Caco-2 (cell line): ENCODE measurements around the gene SRD5A3. TPM values are rescaled to one million over a fixed set of nuclear protein-coding genes. Genes with fewer than 3 reads are reported as not detected.

Experiments
- BruUV-seq: library from RNA; stranded (reverse); fragments of 400-500 nt; replicated peaks from 2 replicates; lab custom pipeline; 2021; lab: Mats Ljungman, UMichigan
- CTCF ChIA-PET: fragments of 300-600 bp; sonication (Branson Sonifier 250); formaldehyde crosslinking; loops from one replicate; lab custom pipeline; 2022; ENCODE audit warnings: antibody characterized with exemption; lab: Charles Lee
- POLR2A ChIA-PET: fragments of 300-600 bp; sonication (Branson Sonifier 250); formaldehyde crosslinking; loops from one replicate; lab custom pipeline; 2022; ENCODE audit warnings: antibody characterized with exemption; lab: Charles Lee
- DNase-seq, 2 experiments: peaks; one replicate each; pipeline versions ENCODE4 v3.0.0 to v3.0.0-alpha.2; 2020 to 2022
- H3K27me3 ChIP-seq: replicated peaks from 2 replicates; pipeline ENCODE4 v1.6.0; 2011; ENCODE audit warnings: low read length; ENCODE audit not compliant: control insufficient read depth, insufficient read depth
- H3K36me3 ChIP-seq: 2 replicates; pipeline ENCODE4 v1.5.1; 2011; ENCODE audit warnings: low read length; ENCODE audit not compliant: control insufficient read depth, insufficient read depth
- H3K4me1 ChIP-seq: fragments of 250-450 bp; sonication (Bioruptor Pico); 2 replicates; pipeline ENCODE4 v1.5.1; 2020; ENCODE audit warnings: mild to moderate bottlenecking
- H3K4me3 ChIP-seq: 2 replicates; pipeline ENCODE4 v1.5.1; 2011; ENCODE audit warnings: low read depth, mild to moderate bottlenecking, control low read depth, low read length
- H3K9me3 ChIP-seq: fragments of 250-450 bp; sonication (Bioruptor Pico); 2 replicates; pipeline ENCODE4 v1.5.1; 2020; ENCODE audit warnings: mild to moderate bottlenecking, moderate library complexity
- H3K27ac Mint-ChIP-seq: one replicate; pipeline ENCODE4 v1.8.0; 2022; ENCODE audit warnings: mixed read lengths; ENCODE audit not compliant: unreplicated experiment
- H3K27me3 Mint-ChIP-seq: one replicate; pipeline ENCODE4 v1.8.0; 2022; ENCODE audit warnings: mixed read lengths; ENCODE audit not compliant: insufficient read depth, unreplicated experiment
- H3K36me3 Mint-ChIP-seq: one replicate; pipeline ENCODE4 v1.8.0; 2022; ENCODE audit warnings: mild to moderate bottlenecking, mixed read lengths; ENCODE audit not compliant: insufficient read depth, unreplicated experiment
- H3K4me1 Mint-ChIP-seq: one replicate; pipeline ENCODE4 v1.8.0; 2022; ENCODE audit warnings: low read depth, mixed read lengths; ENCODE audit not compliant: unreplicated experiment
- H3K4me3 Mint-ChIP-seq: one replicate; pipeline ENCODE4 v1.8.0; 2022; ENCODE audit warnings: mild to moderate bottlenecking, moderate library complexity, mixed read lengths; ENCODE audit not compliant: unreplicated experiment
- H3K9me3 Mint-ChIP-seq: one replicate; pipeline ENCODE4 v1.8.0; 2022; ENCODE audit warnings: mixed read lengths; ENCODE audit not compliant: unreplicated experiment
- CTCF ChIP-seq, 2 experiments: fragments of 200-600 bp in 1 of 2; IDR thresholded peaks; 1 replicate in 1 of 2; 2 replicates in 1 of 2; pipeline versions ENCODE4 v1.5.1 to v1.8.0; 2011 to 2022; ENCODE audit warnings: antibody characterized with exemption in 1 of 2, control low read depth in 1 of 2, inconsistent platforms in 1 of 2, low read depth in 1 of 2, low read length in 1 of 2, mild to moderate bottlenecking in 1 of 2, moderate library complexity in 1 of 2; ENCODE audit not compliant: insufficient read depth in 1 of 2, severe bottlenecking in 1 of 2, unreplicated experiment in 1 of 2
- intact Hi-C: fragments of 100-400 bp; cut with micrococcal nuclease; formaldehyde crosslinking; loops from one replicate; pipeline ENCODE4 v1.10.0; 2022; ENCODE audit not compliant: unreplicated experiment
- total RNA-seq: library from RNA; stranded (reverse); gene quantifications from 2 replicates; pipeline ENCODE4 v1.2.3, GENCODE V29; 2022

SRD5A3 gene
- total RNA-seq, 1 experiment from 2014 or later: 22.6 TPM

- peaks cover 35% of the 10 kb centered on the region for H3K36me3 Mint-ChIP-seq
- H3K27me3 ChIP-seq: no peaks in the 10 kb centered on the region
- peak overlapping the region; percentile 94 for H3K27ac Mint-ChIP-seq
- CTCF ChIA-PET: interaction anchor here (0.8 kb wide), 1 partner anchor 9 kb away, joined by 4 read pairs; no protein-coding TSS in a partner anchor
- peaks cover 24% of the 10 kb centered on the region for H3K4me1 Mint-ChIP-seq
- no peak for TF ChIP-seq CTCF (IDR thresholded peaks at IDR 0.05; ENCODE audit: insufficient read depth in 1 of 2, low read depth in 1 of 2, low read length in 1 of 2, severe bottlenecking in 1 of 2, unreplicated experiment in 1 of 2)
- BruUV-seq: TSS peak; percentile 89
- intact Hi-C loops: loop anchor here (1.0 to 2.0 kb wide), 3 partner anchors 9 to 48 kb away; partner anchors contain the start of gene SRD5A3
- no peaks in the 10 kb centered on the region for H3K9me3 Mint-ChIP-seq
- peak overlapping the region; percentile 91 for H3K4me3 Mint-ChIP-seq
- no peaks in the 10 kb centered on the region for H3K27me3 Mint-ChIP-seq
- H3K4me3 ChIP-seq: peak overlapping the region; percentile 89
- DNase-seq: no peak
- H3K9me3 ChIP-seq: no peaks in the 10 kb centered on the region
- POLR2A ChIA-PET: interaction anchor here (0.7 to 1.1 kb wide), 3 partner anchors 9 to 734 kb away, joined by 3 to 4 read pairs (median 3); no protein-coding TSS in a partner anchor
- peaks cover 7% of the 10 kb centered on the region; the same call in 1 of the 2 replicates for H3K4me1 ChIP-seq
- H3K36me3 ChIP-seq: no peaks in the 10 kb centered on the region
Measured at GRCh38 chr4:55395218-55395528, 49.1 kb downstream of the SRD5A3 start.

- DNase-seq: peak; percentile 91 to 95
- H3K9me3 ChIP-seq: no peaks in the 10 kb centered on the region
- Mint-ChIP-seq H3K36me3 (peaks cover 40% of the 10 kb centered on the region), H3K27me3 (no peaks in the 10 kb centered on the region), H3K9me3 (no peaks in the 10 kb centered on the region), H3K4me3 (peak within 1 kb of the TSS; percentile 91), H3K4me1 (peaks cover 24% of the 10 kb centered on the region), H3K27ac (peak within 1 kb of the TSS; percentile 94)
- peaks cover 8% of the 10 kb centered on the region; the same call in 1 of the 2 replicates for H3K4me1 ChIP-seq
- ChIA-PET POLR2A (interaction anchor here (0.7 to 1.1 kb wide), 3 partner anchors 10 to 734 kb away, joined by 3 to 4 read pairs (median 3); no protein-coding TSS in a partner anchor), CTCF (interaction anchor here (0.8 kb wide), 1 partner anchor 9 kb away, joined by 4 read pairs; no protein-coding TSS in a partner anchor)
- BruUV-seq: no TSS peak
- H3K4me3 ChIP-seq: peak within 1 kb of the TSS; percentile 89
- no peak for TF ChIP-seq CTCF (IDR thresholded peaks at IDR 0.05; ENCODE audit: insufficient read depth in 1 of 2, low read depth in 1 of 2, low read length in 1 of 2, severe bottlenecking in 1 of 2, unreplicated experiment in 1 of 2)
- intact Hi-C loops: loop anchor here (1.0 to 2.0 kb wide), 3 partner anchors 9 to 49 kb away; partner anchors contain the start of gene SRD5A3
- no peaks in the 10 kb centered on the region for H3K36me3 ChIP-seq
- no peaks in the 10 kb centered on the region for H3K27me3 ChIP-seq
Measured at GRCh38 chr4:55395529-55396307, 49.7 kb downstream of the SRD5A3 start, which contains the start of gene TMEM165. Gene TMEM165 (plus strand): TSS chr4:55395957. CDS start chr4:55396190, 233 bp downstream.

- no peak for TF ChIP-seq CTCF (IDR thresholded peaks at IDR 0.05; ENCODE audit: insufficient read depth in 1 of 2, low read depth in 1 of 2, low read length in 1 of 2, severe bottlenecking in 1 of 2, unreplicated experiment in 1 of 2)
- Mint-ChIP-seq H3K27me3 (no peaks in the 10 kb centered on the region), H3K4me1 (peaks cover 24% of the 10 kb centered on the region), H3K27ac (peak overlapping the region; percentile 94), H3K36me3 (peaks cover 47% of the 10 kb centered on the region), H3K9me3 (no peaks in the 10 kb centered on the region), H3K4me3 (peak overlapping the region; percentile 91)
- peak overlapping the region; percentile 89 for H3K4me3 ChIP-seq
- BruUV-seq: TSS peak; percentile 30
- ChIA-PET CTCF (interaction anchor here (0.7 kb wide), 1 partner anchor 69 kb away, joined by 3 read pairs; no protein-coding TSS in a partner anchor), POLR2A (no interaction called here)
- DNase-seq: peak; percentile 56 to 65
- H3K36me3 ChIP-seq: no peaks in the 10 kb centered on the region
- peaks cover 12% of the 10 kb centered on the region; the same call in 1 of the 2 replicates for H3K4me1 ChIP-seq
- H3K27me3 ChIP-seq: no peaks in the 10 kb centered on the region
- intact Hi-C loops: no loop called here
- H3K9me3 ChIP-seq: no peaks in the 10 kb centered on the region
Measured at GRCh38 chr4:55396308-55397125, 50.5 kb downstream of the SRD5A3 start.
